K562 (cell line): Measurements from ENCODE around the gene NHSL2.

Source experiments
- FOXA1 ChIP-seq: fragments of 450-650 bp; IDR thresholded peaks from 2 replicates; pipeline ENCODE4 v1.6.1; 2016; ENCODE audit warnings: mild to moderate bottlenecking, borderline replicate concordance
- NR2F6 ChIP-seq: fragments of 450-650 bp; formaldehyde crosslinking; IDR thresholded peaks from 2 replicates; pipeline ENCODE4 v1.4.0; 2020; ENCODE audit warnings: mild to moderate bottlenecking
- SMC3 ChIP-seq: conservative IDR thresholded peaks from 2 replicates; pipeline ENCODE4 v1.6.1; 2011; ENCODE audit warnings: low read depth, low read length, improper control_type of control experiment; ENCODE audit not compliant: insufficient read depth
- USF1 ChIP-seq: sonication (generic); formaldehyde crosslinking; IDR thresholded peaks from 2 replicates; pipeline ENCODE4 v1.9.0; 2022; ENCODE audit warnings: mild to moderate bottlenecking, missing genetic modification reagents
- ZBTB7A ChIP-seq: IDR thresholded peaks from 2 replicates; pipeline ENCODE4 v1.6.1; 2011; ENCODE audit warnings: low read depth, mild to moderate bottlenecking, low read length, moderate library complexity, borderline replicate concordance; ENCODE audit not compliant: control insufficient read depth
- ZSCAN29 ChIP-seq: fragments of 450-650 bp; IDR thresholded peaks from 2 replicates; pipeline ENCODE4 v1.6.1; 2017

- no peak for TF ChIP-seq FOXA1
- TF ChIP-seq ZBTB7A: no peak
- no peak for TF ChIP-seq NR2F6
- TF ChIP-seq SMC3: no peak
- TF ChIP-seq USF1: no peak
- TF ChIP-seq ZSCAN29: no peak
Observed at GRCh38 chrX:71954458-71954857, 43.8 kb downstream of the NHSL2 start.
